Raji (cell line): ENCODE data around the gene DMRTC1.
"Not testable (repeated sequence)": the region's sequence is repeated elsewhere in the genome, so short reads cannot be mapped to it uniquely, and the experiment has no call there.

Experiments
- POLR2A ChIP-seq: IDR thresholded peaks from 2 replicates; pipeline ENCODE4 v1.6.1; 2011; ENCODE audit warnings: low read depth, low read length, control low read depth; ENCODE audit not compliant: insufficient read depth

The DMRTC1 gene

GRCh38 chrX:72943819-72944169 is at the start of gene DMRTC1:
TSS of gene DMRTC1 (minus strand) at chrX:72943837. CDS start at chrX:72875694, 68,143 bp downstream.
- TF ChIP-seq POLR2A: not testable (repeated sequence)

- TF ChIP-seq POLR2A: not testable (repeated sequence)
Measured at GRCh38 chrX:72937906-72938305, 5.7 kb downstream of the DMRTC1 start, which contains the start of gene FAM236A. TSS of gene FAM236A (plus strand) at chrX:72938206. CDS start at chrX:72938263, 57 bp downstream.

- not testable (repeated sequence) for TF ChIP-seq POLR2A
Measured at GRCh38 chrX:72912315-72912714, 31.3 kb downstream of the DMRTC1 start, which contains the start of gene FAM236C. TSS of gene FAM236C (plus strand) at chrX:72912615. CDS start at chrX:72912715, 100 bp downstream.
